WTC11 (cell line): ENCODE measurements around the gene SLC30A4. TPM values are rescaled to one million over a fixed set of nuclear protein-coding genes. Genes with fewer than 3 reads are reported as not detected.

Experiments used
- ATAC-seq: fragments of 200-7000 bp; cut with Tn5 transposase; 2 replicates; pipeline ENCODE4 v1.10.0; 2021; ENCODE audit warnings: mild to moderate bottlenecking, moderate library complexity
- CTCF ChIA-PET: fragments of 300-600 bp; sonication (Branson Sonifier 250); formaldehyde crosslinking; loops from one replicate; lab custom pipeline; 2021; ENCODE audit warnings: antibody characterized with exemption; lab: Charles Lee
- POLR2A ChIA-PET: fragments of 350-600 bp; sonication (Branson Sonifier 250); formaldehyde crosslinking; loops from one replicate; lab custom pipeline; 2021; ENCODE audit warnings: antibody characterized with exemption; lab: Charles Lee
- DNase-seq: peaks from one replicate; pipeline ENCODE4 v3.0.0; 2021; ENCODE audit warnings: low spot score
- H3K27ac Mint-ChIP-seq: 2 replicates; pipeline ENCODE4 v1.8.0; 2021; ENCODE audit warnings: mixed read lengths
- H3K27me3 Mint-ChIP-seq: 2 replicates; pipeline ENCODE4 v1.8.0; 2021; ENCODE audit warnings: low read depth, mild to moderate bottlenecking, moderate library complexity, mixed read lengths
- H3K36me3 Mint-ChIP-seq: 2 replicates; pipeline ENCODE4 v1.8.0; 2021; ENCODE audit warnings: mixed read lengths
- H3K4me1 Mint-ChIP-seq: 2 replicates; pipeline ENCODE4 v1.8.0; 2022; ENCODE audit warnings: mixed read lengths
- H3K4me3 Mint-ChIP-seq: 2 replicates; pipeline ENCODE4 v1.8.0; 2021; ENCODE audit warnings: mild to moderate bottlenecking, moderate library complexity, mixed read lengths
- H3K9me3 Mint-ChIP-seq: 2 replicates; pipeline ENCODE4 v1.8.0; 2021; ENCODE audit warnings: mixed read lengths
- ATF3 ChIP-seq: sonication (generic); formaldehyde crosslinking; conservative IDR thresholded peaks from 2 replicates; pipeline ENCODE4 v1.8.1; 2022; ENCODE audit warnings: mild to moderate bottlenecking, missing genetic modification reagents
- ELF4 ChIP-seq: sonication (generic); formaldehyde crosslinking; IDR thresholded peaks from 2 replicates; pipeline ENCODE4 v1.8.1; 2022; ENCODE audit warnings: low read depth, mild to moderate bottlenecking, moderate library complexity, missing genetic modification reagents
- EMX1 ChIP-seq: fragments of 250-450 bp; sonication (Bioruptor Pico); IDR thresholded peaks from 2 replicates; pipeline ENCODE4 v1.8.0; 2021; ENCODE audit warnings: mild to moderate bottlenecking
- FOXP1 ChIP-seq: sonication (generic); formaldehyde crosslinking; IDR thresholded peaks from 2 replicates; pipeline ENCODE4 v1.8.0; 2022; ENCODE audit warnings: missing genetic modification reagents, mild to moderate bottlenecking, moderate library complexity, borderline replicate concordance
- GRHL2 ChIP-seq: fragments of 250-450 bp; sonication (Bioruptor Pico); IDR thresholded peaks from 2 replicates; pipeline ENCODE4 v1.8.0; 2022; ENCODE audit warnings: mild to moderate bottlenecking, moderate library complexity; ENCODE audit not compliant: insufficient replicate concordance, severe bottlenecking
- GTF2I ChIP-seq: fragments of 250-450 bp; sonication (Bioruptor Pico); conservative IDR thresholded peaks from 2 replicates; pipeline ENCODE4 v1.4.0; 2021; ENCODE audit warnings: mild to moderate bottlenecking
- HMGA2 ChIP-seq: fragments of 250-450 bp; sonication (Bioruptor Pico); IDR thresholded peaks from 2 replicates; pipeline ENCODE4 v1.4.0; 2021; ENCODE audit warnings: mild to moderate bottlenecking, moderate library complexity
- IRF2 ChIP-seq: sonication (generic); formaldehyde crosslinking; IDR thresholded peaks from 2 replicates; pipeline ENCODE4 v1.8.0; 2022; ENCODE audit warnings: low read depth, missing genetic modification reagents, borderline replicate concordance
- KAT7 ChIP-seq: sonication (generic); formaldehyde crosslinking; IDR thresholded peaks from 2 replicates; pipeline ENCODE4 v1.8.1; 2023; ENCODE audit warnings: missing genetic modification reagents, mild to moderate bottlenecking, borderline replicate concordance
- NFE2L1 ChIP-seq: sonication (generic); formaldehyde crosslinking; IDR thresholded peaks from 2 replicates; pipeline ENCODE4 v1.8.1; 2023; ENCODE audit warnings: missing genetic modification reagents
- NR3C1 ChIP-seq: sonication (generic); formaldehyde crosslinking; conservative IDR thresholded peaks from 2 replicates; pipeline ENCODE4 v1.8.1; 2023; ENCODE audit warnings: low read depth, mild to moderate bottlenecking, missing genetic modification reagents
- PRDM15 ChIP-seq: sonication (generic); formaldehyde crosslinking; IDR thresholded peaks from 2 replicates; pipeline ENCODE4 v1.8.0; 2022; ENCODE audit warnings: missing genetic modification reagents
- PRRX2 ChIP-seq: fragments of 250-450 bp; sonication (Bioruptor Pico); IDR thresholded peaks from 2 replicates; pipeline ENCODE4 v1.8.0; 2021; ENCODE audit warnings: mild to moderate bottlenecking
- SMAD4 ChIP-seq: sonication (generic); formaldehyde crosslinking; IDR thresholded peaks from 2 replicates; pipeline ENCODE4 v1.8.0; 2022; ENCODE audit warnings: mild to moderate bottlenecking, missing genetic modification reagents
- TCF7 ChIP-seq: sonication (generic); formaldehyde crosslinking; IDR thresholded peaks from 2 replicates; pipeline ENCODE4 v1.8.0; 2022; ENCODE audit warnings: mild to moderate bottlenecking, low read depth, missing genetic modification reagents, moderate library complexity
- ZBTB21 ChIP-seq: sonication (generic); formaldehyde crosslinking; IDR thresholded peaks from 2 replicates; pipeline ENCODE4 v1.8.1; 2023; ENCODE audit warnings: mild to moderate bottlenecking, missing genetic modification reagents, borderline replicate concordance
- ZMAT4 ChIP-seq: fragments of 250-450 bp; sonication (Bioruptor Pico); IDR thresholded peaks from 2 replicates; pipeline ENCODE4 v1.9.0; 2021; ENCODE audit warnings: mild to moderate bottlenecking
- ZNF263 ChIP-seq: sonication (generic); formaldehyde crosslinking; IDR thresholded peaks from 2 replicates; pipeline ENCODE4 v1.8.1; 2022; ENCODE audit warnings: low read depth, mild to moderate bottlenecking, moderate library complexity, missing genetic modification reagents
- ZNF423 ChIP-seq: fragments of 250-450 bp; sonication (Bioruptor Pico); IDR thresholded peaks from 2 replicates; pipeline ENCODE4 v2.1.2; 2022; ENCODE audit warnings: mild to moderate bottlenecking, moderate library complexity
- ZNF425 ChIP-seq: fragments of 250-450 bp; sonication (Bioruptor Pico); conservative IDR thresholded peaks from 2 replicates; pipeline ENCODE4 v1.9.0; 2021; ENCODE audit warnings: mild to moderate bottlenecking
- total RNA-seq: library from RNA; stranded (reverse); gene quantifications from 3 replicates; pipeline ENCODE4 v1.2.3, GENCODE V29; 2021

SLC30A4 gene
- total RNA-seq, 1 experiment from 2014 or later: 0.04 TPM

GRCh38 chr15:45495588-45495987, 27.0 kb downstream of the SLC30A4 start (continued):
- TF ChIP-seq KAT7 (CRISPR knock-in tag): no peak
- TF ChIP-seq, all 79 proteins: peak for 0

GRCh38 chr15:45489690-45490238, 32.8 kb downstream of the SLC30A4 start:
- H3K27me3 Mint-ChIP-seq: peaks cover 59% of the 10 kb centered on the region
- no peak overlapping the region for H3K4me3 Mint-ChIP-seq
- POLR2A ChIA-PET: no interaction called here

More at GRCh38 chr15:45489690-45490238, 32.8 kb downstream of the SLC30A4 start:
- no peaks in the 10 kb centered on the region for H3K4me1 Mint-ChIP-seq
- H3K9me3 Mint-ChIP-seq: no peaks in the 10 kb centered on the region
- H3K27ac Mint-ChIP-seq: no peak overlapping the region
- H3K36me3 Mint-ChIP-seq: no peaks in the 10 kb centered on the region
- CTCF ChIA-PET: interaction anchor here (1.2 kb wide), 1 partner anchor 84 kb away, joined by 3 read pairs; no protein-coding TSS in a partner anchor
- ATAC-seq (no peak), DNase-seq (no peak)
- no peak for TF ChIP-seq HMGA2 (CRISPR knock-in tag)
- no peak for TF ChIP-seq ATF3 (CRISPR knock-in tag)
- no peak for TF ChIP-seq PRDM15 (CRISPR knock-in tag)
- no peak for TF ChIP-seq IRF2 (CRISPR knock-in tag)
- TF ChIP-seq TCF7 (CRISPR knock-in tag): no peak
- no peak for TF ChIP-seq FOXP1 (CRISPR knock-in tag)
- no peak for TF ChIP-seq ZMAT4 (CRISPR knock-in tag)
- TF ChIP-seq EMX1: no peak
- TF ChIP-seq NR3C1 (CRISPR knock-in tag): no peak
- no peak for TF ChIP-seq SMAD4 (CRISPR knock-in tag)
- no peak for TF ChIP-seq GRHL2 (CRISPR knock-in tag)
- no peak for TF ChIP-seq ELF4
- no peak for TF ChIP-seq ZNF423 (CRISPR knock-in tag)
- no peak for TF ChIP-seq GTF2I
- TF ChIP-seq ZBTB21: no peak
- no peak for TF ChIP-seq NFE2L1
- TF ChIP-seq ZNF425 (CRISPR knock-in tag): no peak
- no peak for TF ChIP-seq ZNF263 (CRISPR knock-in tag)
- TF ChIP-seq PRRX2 (CRISPR knock-in tag): no peak
